ENCODE measurements around the gene SOX9.
"Not testable (repeated sequence)": the region's sequence is repeated elsewhere in the genome, so short reads cannot be mapped to it uniquely, and the experiment has no call there.

Gene SOX9

GRCh38 chr17:72102366-72102765 is 18.5 kb upstream of the SOX9 start:
- Mint-ChIP-seq H3K36me3 (no peaks in the 10 kb centered on the region), H3K27ac (no peak overlapping the region), H3K9me3 (peaks cover 6% of the 10 kb centered on the region), H3K4me3 (no peak overlapping the region), H3K4me1 (no peaks in the 10 kb centered on the region), H3K27me3 (no peaks in the 10 kb centered on the region)
- no peak for ATAC-seq

GRCh38 chr17:72104164-72104862 is 16.5 kb upstream of the SOX9 start:
- Mint-ChIP-seq H3K9me3 (no peaks in the 10 kb centered on the region), H3K4me1 (no peaks in the 10 kb centered on the region), H3K27ac (no peak overlapping the region), H3K36me3 (no peaks in the 10 kb centered on the region), H3K27me3 (no peaks in the 10 kb centered on the region), H3K4me3 (no peak overlapping the region)
- no peak for ATAC-seq

- Mint-ChIP-seq H3K4me3 (no peak overlapping the region), H3K27me3 (peaks cover 3% of the 10 kb centered on the region), H3K36me3 (no peaks in the 10 kb centered on the region), H3K4me1 (no peaks in the 10 kb centered on the region), H3K9me3 (no peaks in the 10 kb centered on the region), H3K27ac (no peak overlapping the region)
- no peak for ATAC-seq
Observed at GRCh38 chr17:72104863-72105234, 16.0 kb upstream of the SOX9 start.

- no peak overlapping the region for H3K27ac Mint-ChIP-seq
- H3K4me1 Mint-ChIP-seq, result no peaks in the 10 kb centered on the region
- no peak for ATAC-seq
- no peak overlapping the region for H3K4me3 Mint-ChIP-seq
- H3K27me3 Mint-ChIP-seq, result peaks cover 14% of the 10 kb centered on the region
- H3K36me3 Mint-ChIP-seq, result no peaks in the 10 kb centered on the region
- H3K9me3 Mint-ChIP-seq, result no peaks in the 10 kb centered on the region
Observed at GRCh38 chr17:72107100-72107499, 13.7 kb upstream of the SOX9 start.

- Mint-ChIP-seq H3K4me1 (no peaks in the 10 kb centered on the region), H3K27ac (no peak overlapping the region), H3K27me3 (peaks cover 30% of the 10 kb centered on the region), H3K36me3 (no peaks in the 10 kb centered on the region), H3K4me3 (no peak overlapping the region), H3K9me3 (no peaks in the 10 kb centered on the region)
- ATAC-seq, result no peak
Observed at GRCh38 chr17:72110231-72110941, 10.4 kb upstream of the SOX9 start.

GRCh38 chr17:72110942-72111318 is 9.9 kb upstream of the SOX9 start:
- Mint-ChIP-seq H3K9me3 (no peaks in the 10 kb centered on the region), H3K36me3 (no peaks in the 10 kb centered on the region), H3K4me3 (no peak overlapping the region), H3K4me1 (no peaks in the 10 kb centered on the region), H3K27ac (no peak overlapping the region), H3K27me3 (peaks cover 36% of the 10 kb centered on the region)
- no peak for ATAC-seq

GRCh38 chr17:72111336-72111923 is 9.4 kb upstream of the SOX9 start:
- Mint-ChIP-seq H3K27ac (no peak overlapping the region), H3K9me3 (no peaks in the 10 kb centered on the region), H3K27me3 (peaks cover 41% of the 10 kb centered on the region), H3K4me1 (no peaks in the 10 kb centered on the region), H3K36me3 (no peaks in the 10 kb centered on the region), H3K4me3 (no peak overlapping the region)
- ATAC-seq, result no peak

- H3K27me3 Mint-ChIP-seq, result peaks cover 46% of the 10 kb centered on the region
- H3K36me3 Mint-ChIP-seq, H3K4me3 Mint-ChIP-seq, H3K9me3 Mint-ChIP-seq, H3K27ac Mint-ChIP-seq, ATAC-seq, H3K4me1 Mint-ChIP-seq: not testable (repeated sequence)
Observed at GRCh38 chr17:72111926-72112325, 8.9 kb upstream of the SOX9 start.

GRCh38 chr17:72113751-72114150 is 7.1 kb upstream of the SOX9 start:
- ATAC-seq, result no peak
- H3K27me3 Mint-ChIP-seq, result peaks cover 64% of the 10 kb centered on the region
- no peak overlapping the region for H3K4me3 Mint-ChIP-seq
- H3K36me3 Mint-ChIP-seq, result no peaks in the 10 kb centered on the region
- no peaks in the 10 kb centered on the region for H3K4me1 Mint-ChIP-seq
- no peaks in the 10 kb centered on the region for H3K9me3 Mint-ChIP-seq
- H3K27ac Mint-ChIP-seq, result no peak overlapping the region

GRCh38 chr17:72115781-72116525 is 4.9 kb upstream of the SOX9 start:
- Mint-ChIP-seq H3K9me3 (no peaks in the 10 kb centered on the region), H3K4me3 (no peak overlapping the region), H3K4me1 (no peaks in the 10 kb centered on the region), H3K36me3 (no peaks in the 10 kb centered on the region), H3K27me3 (peaks cover 71% of the 10 kb centered on the region), H3K27ac (no peak overlapping the region)
- ATAC-seq, result no peak

- peaks cover 7% of the 10 kb centered on the region for H3K4me1 Mint-ChIP-seq
- no peaks in the 10 kb centered on the region for H3K36me3 Mint-ChIP-seq
- no peak overlapping the region for H3K27ac Mint-ChIP-seq
- H3K9me3 Mint-ChIP-seq, result peaks cover 1% of the 10 kb centered on the region
- H3K27me3 Mint-ChIP-seq, result peaks cover 81% of the 10 kb centered on the region
- no peak for ATAC-seq
- no peak overlapping the region for H3K4me3 Mint-ChIP-seq
Observed at GRCh38 chr17:72116661-72117521, 3.9 kb upstream of the SOX9 start.

- Mint-ChIP-seq H3K36me3 (no peaks in the 10 kb centered on the region), H3K27ac (no peak overlapping the region), H3K4me1 (peaks cover 11% of the 10 kb centered on the region), H3K27me3 (peaks cover 89% of the 10 kb centered on the region), H3K9me3 (peaks cover 2% of the 10 kb centered on the region), H3K4me3 (no peak overlapping the region)
- no peak for ATAC-seq
Observed at GRCh38 chr17:72117535-72118334, 3.1 kb upstream of the SOX9 start.

- ATAC-seq, result no peak
- H3K9me3 Mint-ChIP-seq, result peaks cover 5% of the 10 kb centered on the region
- H3K4me1 Mint-ChIP-seq, result peaks cover 17% of the 10 kb centered on the region
- H3K36me3 Mint-ChIP-seq, result no peaks in the 10 kb centered on the region
- no peak overlapping the region for H3K27ac Mint-ChIP-seq
- H3K4me3 Mint-ChIP-seq, result no peak overlapping the region
- H3K27me3 Mint-ChIP-seq, result peaks cover 92% of the 10 kb centered on the region
Observed at GRCh38 chr17:72118335-72119076, 2.3 kb upstream of the SOX9 start.
